CD8-positive, alpha-beta memory T cell (primary cell): Measurements from ENCODE around the gene HMGN3. TPM values are rescaled to one million over a fixed set of nuclear protein-coding genes. Genes with fewer than 3 reads are reported as not detected.

ENCODE experiments used
- CTCF ChIA-PET: fragments of 350-600 bp; sonication (Branson Sonifier 250); formaldehyde crosslinking; loops from one replicate; lab custom pipeline; 2021; ENCODE audit warnings: antibody characterized with exemption; lab: Charles Lee
- POLR2A ChIA-PET: fragments of 350-600 bp; sonication (Branson Sonifier 250); formaldehyde crosslinking; loops from one replicate; lab custom pipeline; 2021; ENCODE audit warnings: antibody characterized with exemption; lab: Charles Lee
- DNase-seq, 5 donors: peaks; one replicate each; pipeline versions ENCODE4 v3.0.0 to v3.0.0-alpha.2; 2020 to 2022; ENCODE audit warnings: mixed read lengths in 1 of 5
- H3K27ac ChIP-seq: one replicate; pipeline ENCODE4 v1.7.0; 2013; ENCODE audit warnings: low read depth, mild to moderate bottlenecking, low read length, moderate library complexity
- H3K27me3 ChIP-seq: 2 replicates; pipeline ENCODE4 v1.7.0; 2013; ENCODE audit warnings: low read length, mild to moderate bottlenecking; ENCODE audit not compliant: insufficient read depth, poor library complexity, severe bottlenecking
- H3K36me3 ChIP-seq: 2 replicates; pipeline ENCODE4 v1.7.0; 2013; ENCODE audit warnings: mild to moderate bottlenecking, low read length, moderate library complexity; ENCODE audit not compliant: insufficient read depth
- H3K4me1 ChIP-seq: 2 replicates; pipeline ENCODE4 v1.7.0; 2013; ENCODE audit warnings: mild to moderate bottlenecking, low read length, moderate library complexity; ENCODE audit not compliant: insufficient read depth
- H3K4me3 ChIP-seq: 2 replicates; pipeline ENCODE4 v1.7.0; 2013; ENCODE audit warnings: mild to moderate bottlenecking, low read length
- H3K9me3 ChIP-seq: 2 replicates; pipeline ENCODE4 v1.7.0; 2013; ENCODE audit warnings: mild to moderate bottlenecking, low read length
- H3K27ac Mint-ChIP-seq, 8 donors: one replicate each; pipeline ENCODE4 v1.8.0; 2020 to 2021; ENCODE audit warnings: mixed read lengths in 8 of 8, mild to moderate bottlenecking in 6 of 8, inconsistent platforms in 3 of 8, moderate library complexity in 3 of 8
- H3K27me3 Mint-ChIP-seq, 2 donors: one replicate each; pipeline ENCODE4 v1.8.0; 2020 to 2021; ENCODE audit warnings: mixed read lengths in 2 of 2, mild to moderate bottlenecking in 1 of 2, moderate library complexity in 1 of 2
- H3K36me3 Mint-ChIP-seq, 3 donors: one replicate each; pipeline ENCODE4 v1.8.0; 2020 to 2021; ENCODE audit warnings: mixed read lengths in 3 of 3, inconsistent platforms in 1 of 3, mild to moderate bottlenecking in 1 of 3
- H3K4me1 Mint-ChIP-seq, 3 donors: one replicate each; pipeline ENCODE4 v1.8.0; 2020 to 2021; ENCODE audit warnings: mixed read lengths in 3 of 3, inconsistent platforms in 1 of 3, mild to moderate bottlenecking in 1 of 3
- H3K4me3 Mint-ChIP-seq, 7 donors: one replicate each; pipeline ENCODE4 v1.8.0; 2020 to 2021; ENCODE audit warnings: mixed read lengths in 7 of 7, mild to moderate bottlenecking in 6 of 7, moderate library complexity in 4 of 7, inconsistent platforms in 2 of 7
- H3K9me3 Mint-ChIP-seq, 5 donors: one replicate each; pipeline ENCODE4 v1.8.0; 2020 to 2022; ENCODE audit warnings: mixed read lengths in 5 of 5, mild to moderate bottlenecking in 3 of 5, moderate library complexity in 2 of 5, inconsistent platforms in 1 of 5
- polyA plus RNA-seq: library from polyadenylated mRNA; unstranded; fragments of 300-500 nt; fragmentation: Illumina TruSeq; gene quantifications from one replicate; pipeline ENCODE4 v1.2.3, GENCODE V29; 2021
- total RNA-seq, 2 experiments: library from RNA; stranded (reverse); gene quantifications; one replicate each; pipeline ENCODE4 v1.2.3, GENCODE V29; 2021

The HMGN3 gene
- total RNA-seq (10 to 100 TPM; 41.4 to 44.5 TPM), polyA plus RNA-seq (111 TPM)

GRCh38 chr6:79234150-79235022, at the start of gene HMGN3:
TSS of gene HMGN3 (minus strand) at chr6:79234682.
- peaks cover 15% of the 10 kb centered on the region for H3K4me1 ChIP-seq
- peak within 1 kb of the TSS; percentile 97 for H3K4me3 ChIP-seq
- no peaks in the 10 kb centered on the region for H3K9me3 ChIP-seq
- no peaks in the 10 kb centered on the region for H3K27me3 ChIP-seq
- ChIA-PET CTCF (no interaction called here), POLR2A (interaction anchor here (1.0 kb wide), 1 partner anchor 157 kb away, joined by 4 read pairs; no protein-coding TSS in a partner anchor)
- H3K36me3 ChIP-seq: no peaks in the 10 kb centered on the region
- Mint-ChIP-seq H3K27ac (peak within 1 kb of the TSS; percentile 73 to 96 (median 91)), H3K4me3 (peak within 1 kb of the TSS; percentile 90 to 98 (median 95)), H3K9me3 (no peaks in the 10 kb centered on the region), H3K4me1 (peaks cover 23 to 35% (median 29%) of the 10 kb centered on the region in 3 donors), H3K36me3 (peaks cover 0 to 10% (median 0%) of the 10 kb centered on the region in 3 donors), H3K27me3 (no peaks in the 10 kb centered on the region)
- DNase-seq: peak; percentile 85 to 92 (median 89)
- H3K27ac ChIP-seq: peak within 1 kb of the TSS; percentile 60

GRCh38 chr6:79280756-79281155, 46.3 kb upstream of the HMGN3 start:
- Mint-ChIP-seq H3K4me1 (no peaks in the 10 kb centered on the region), H3K4me3 (no peak overlapping the region), H3K27me3 (peaks cover 8 to 33% of the 10 kb centered on the region in 2 donors), H3K27ac (no peak overlapping the region), H3K9me3 (peaks cover 10 to 18% (median 14%) of the 10 kb centered on the region in 5 donors), H3K36me3 (peaks cover 0 to 1% (median 0%) of the 10 kb centered on the region in 3 donors)
- Histone ChIP-seq H3K4me1 (no peaks in the 10 kb centered on the region), H3K4me3 (no peak overlapping the region), H3K9me3 (no peaks in the 10 kb centered on the region), H3K36me3 (no peaks in the 10 kb centered on the region), H3K27ac (no peak overlapping the region), H3K27me3 (no peaks in the 10 kb centered on the region)
- POLR2A ChIA-PET: no interaction called here
- DNase-seq: no peak
- CTCF ChIA-PET: no interaction called here

DNA sequence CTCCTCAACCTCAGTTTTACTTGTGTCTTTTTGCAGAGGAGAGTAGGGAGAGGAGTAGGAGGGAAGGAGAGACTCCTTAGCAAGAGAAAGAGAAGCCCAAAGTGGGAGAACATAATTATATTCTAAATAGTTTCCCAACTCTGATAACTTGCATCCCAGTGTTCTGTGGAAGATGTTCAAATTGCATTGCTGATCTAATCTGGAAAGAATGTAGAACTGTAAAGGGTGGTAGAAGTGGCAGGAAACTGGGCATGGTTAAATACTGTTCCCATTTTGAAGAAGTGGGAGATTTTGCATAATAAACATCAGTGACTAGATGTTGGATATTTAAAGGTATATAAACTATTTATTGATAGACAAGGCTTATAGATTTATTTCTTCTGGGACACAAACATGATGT, 42.6 kb upstream of the HMGN3 start:
- no peak overlapping the region for H3K27ac Mint-ChIP-seq
- Histone ChIP-seq H3K36me3 (no peaks in the 10 kb centered on the region), H3K27me3 (no peaks in the 10 kb centered on the region), H3K4me1 (no peaks in the 10 kb centered on the region), H3K9me3 (no peaks in the 10 kb centered on the region), H3K27ac (no peak overlapping the region), H3K4me3 (no peak overlapping the region)
- H3K27me3 Mint-ChIP-seq: peaks cover 4 to 26% of the 10 kb centered on the region in 2 donors
- DNase-seq: no peak
- no peak overlapping the region for H3K4me3 Mint-ChIP-seq
- ChIA-PET POLR2A (no interaction called here), CTCF (no interaction called here)
- no peaks in the 10 kb centered on the region for H3K4me1 Mint-ChIP-seq
- H3K36me3 Mint-ChIP-seq: peaks cover 0 to 1% (median 0%) of the 10 kb centered on the region in 3 donors
- peaks cover 10 to 18% (median 12%) of the 10 kb centered on the region in 5 donors for H3K9me3 Mint-ChIP-seq

- Histone ChIP-seq H3K27ac (no peak overlapping the region), H3K36me3 (no peaks in the 10 kb centered on the region), H3K4me1 (no peaks in the 10 kb centered on the region), H3K27me3 (peaks cover 4% of the 10 kb centered on the region), H3K9me3 (no peaks in the 10 kb centered on the region), H3K4me3 (no peak overlapping the region)
- peaks cover 4 to 14% of the 10 kb centered on the region in 2 donors for H3K27me3 Mint-ChIP-seq
- no peak overlapping the region for H3K27ac Mint-ChIP-seq
- CTCF ChIA-PET: no interaction called here
- POLR2A ChIA-PET: no interaction called here
- peaks cover 0 to 4% (median 2%) of the 10 kb centered on the region in 5 donors for H3K9me3 Mint-ChIP-seq
- H3K4me1 Mint-ChIP-seq: no peaks in the 10 kb centered on the region
- DNase-seq: no peak
- H3K36me3 Mint-ChIP-seq: no peaks in the 10 kb centered on the region
- no peak overlapping the region for H3K4me3 Mint-ChIP-seq
Observed at GRCh38 chr6:79269877-79270276, 35.4 kb upstream of the HMGN3 start.

DNA sequence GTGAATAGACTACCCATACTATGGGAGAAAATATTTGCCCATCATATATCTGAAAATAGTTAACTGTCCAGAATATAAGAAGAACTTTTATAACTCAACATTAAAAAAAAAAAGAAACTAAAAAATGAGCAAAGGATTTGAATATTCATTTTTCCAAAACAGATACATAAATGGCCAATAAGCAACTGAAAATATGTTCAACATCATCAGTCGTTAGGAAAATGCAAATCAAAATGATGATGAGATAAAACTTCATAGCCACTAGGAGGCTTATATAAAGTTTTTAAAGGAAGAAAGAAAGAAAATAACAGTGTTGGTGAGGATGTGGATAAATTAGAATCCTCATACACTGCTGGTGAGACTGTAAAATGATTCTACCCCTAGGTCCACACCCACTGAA, 32.6 kb upstream of the HMGN3 start:
- H3K27ac Mint-ChIP-seq: no peak overlapping the region
- Histone ChIP-seq H3K4me3 (no peak overlapping the region), H3K9me3 (no peaks in the 10 kb centered on the region), H3K4me1 (no peaks in the 10 kb centered on the region), H3K27me3 (peaks cover 4% of the 10 kb centered on the region), H3K36me3 (no peaks in the 10 kb centered on the region), H3K27ac (no peak overlapping the region)
- no peak overlapping the region for H3K4me3 Mint-ChIP-seq
- H3K36me3 Mint-ChIP-seq: no peaks in the 10 kb centered on the region
- DNase-seq: no peak
- H3K9me3 Mint-ChIP-seq: peaks cover 0 to 7% (median 4%) of the 10 kb centered on the region in 5 donors
- ChIA-PET POLR2A (no interaction called here), CTCF (no interaction called here)
- peaks cover 5 to 23% of the 10 kb centered on the region in 2 donors for H3K27me3 Mint-ChIP-seq
- H3K4me1 Mint-ChIP-seq: no peaks in the 10 kb centered on the region

- Histone ChIP-seq H3K4me1 (no peaks in the 10 kb centered on the region), H3K9me3 (no peaks in the 10 kb centered on the region), H3K27ac (no peak overlapping the region), H3K27me3 (peaks cover 4% of the 10 kb centered on the region), H3K36me3 (no peaks in the 10 kb centered on the region), H3K4me3 (no peak overlapping the region)
- no peak overlapping the region for H3K4me3 Mint-ChIP-seq
- H3K4me1 Mint-ChIP-seq: no peaks in the 10 kb centered on the region
- DNase-seq: no peak
- H3K9me3 Mint-ChIP-seq: peaks cover 0 to 8% (median 4%) of the 10 kb centered on the region in 5 donors
- H3K27ac Mint-ChIP-seq: peak overlapping the region in 1 of 8 donors; percentile 6
- peaks cover 7 to 26% of the 10 kb centered on the region in 2 donors for H3K27me3 Mint-ChIP-seq
- H3K36me3 Mint-ChIP-seq: peaks cover 0 to under 1% (median 0%) of the 10 kb centered on the region in 3 donors
- ChIA-PET POLR2A (no interaction called here), CTCF (no interaction called here)
Observed at GRCh38 chr6:79266051-79266450, 31.6 kb upstream of the HMGN3 start.

GRCh38 chr6:79263359-79263758, 28.9 kb upstream of the HMGN3 start:
- no peak overlapping the region for H3K27ac Mint-ChIP-seq
- ChIA-PET CTCF (no interaction called here), POLR2A (no interaction called here)
- Histone ChIP-seq H3K4me3 (no peak overlapping the region), H3K4me1 (no peaks in the 10 kb centered on the region), H3K36me3 (no peaks in the 10 kb centered on the region), H3K9me3 (no peaks in the 10 kb centered on the region), H3K27me3 (peaks cover 4% of the 10 kb centered on the region), H3K27ac (no peak overlapping the region)
- no peak overlapping the region for H3K4me3 Mint-ChIP-seq
- H3K36me3 Mint-ChIP-seq: peaks cover 0 to 17% (median 4%) of the 10 kb centered on the region in 3 donors
- peaks cover 6 to 37% of the 10 kb centered on the region in 2 donors for H3K27me3 Mint-ChIP-seq
- no peaks in the 10 kb centered on the region for H3K4me1 Mint-ChIP-seq
- no peak for DNase-seq
- peaks cover 0 to 27% (median 19%) of the 10 kb centered on the region in 5 donors for H3K9me3 Mint-ChIP-seq

GRCh38 chr6:79261666-79262065, 27.2 kb upstream of the HMGN3 start:
- H3K27ac Mint-ChIP-seq: no peak overlapping the region
- ChIA-PET CTCF (no interaction called here), POLR2A (no interaction called here)
- no peak for DNase-seq
- H3K4me3 Mint-ChIP-seq: no peak overlapping the region
- Histone ChIP-seq H3K4me1 (no peaks in the 10 kb centered on the region), H3K36me3 (no peaks in the 10 kb centered on the region), H3K9me3 (no peaks in the 10 kb centered on the region), H3K27me3 (peaks cover 4% of the 10 kb centered on the region), H3K4me3 (no peak overlapping the region), H3K27ac (no peak overlapping the region)
- peaks cover 0 to 24% (median 16%) of the 10 kb centered on the region in 5 donors for H3K9me3 Mint-ChIP-seq
- H3K4me1 Mint-ChIP-seq: no peaks in the 10 kb centered on the region
- H3K36me3 Mint-ChIP-seq: peaks cover 0 to 22% (median 4%) of the 10 kb centered on the region in 3 donors
- H3K27me3 Mint-ChIP-seq: peaks cover 6 to 37% of the 10 kb centered on the region in 2 donors
